Stimulated activated CD4-positive, alpha-beta T cell treated with anti-CD3 and anti-CD28 coated beads, Interleukin-15, amount 100 ng/mL, for 24 hours (primary cell): Measurements from ENCODE around the gene BARX1.
A peak's percentile ranks its signal among the peaks of the same experiment; 100 is the strongest.

Source experiments
- DNase-seq: peaks from one replicate; pipeline ENCODE4 v3.0.0-alpha.2; 2020

Gene BARX1

DNA sequence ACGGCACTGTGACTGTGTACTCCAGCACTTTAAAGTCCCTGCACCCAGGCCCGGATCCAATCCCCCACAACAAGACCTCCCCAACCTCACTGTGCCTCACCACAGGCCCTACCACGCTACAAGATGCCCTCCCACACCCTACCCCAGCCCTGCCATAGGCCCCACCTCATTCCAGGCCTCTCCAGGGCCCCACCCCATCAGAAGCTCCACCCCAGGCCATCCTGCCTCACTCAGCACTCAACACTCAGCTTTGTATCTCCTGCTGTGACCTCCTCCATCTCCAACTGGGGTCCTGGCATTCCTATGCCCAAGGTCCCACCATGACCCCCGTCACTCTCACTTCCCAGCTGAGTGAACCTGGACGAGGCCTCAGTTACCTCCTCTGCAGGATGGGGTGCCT is 38.8 kb downstream of the BARX1 start:
- DNase-seq: no peak

GRCh38 chr9:93911801-93912554 is 43.2 kb downstream of the BARX1 start:
- no peak for DNase-seq

- DNase-seq: no peak
Observed at GRCh38 chr9:93911136-93911745, 43.9 kb downstream of the BARX1 start.

- DNase-seq: no peak
Observed at GRCh38 chr9:93910598-93910997, 44.6 kb downstream of the BARX1 start.

GRCh38 chr9:93910196-93910595 is 45.0 kb downstream of the BARX1 start:
- no peak for DNase-seq

DNA sequence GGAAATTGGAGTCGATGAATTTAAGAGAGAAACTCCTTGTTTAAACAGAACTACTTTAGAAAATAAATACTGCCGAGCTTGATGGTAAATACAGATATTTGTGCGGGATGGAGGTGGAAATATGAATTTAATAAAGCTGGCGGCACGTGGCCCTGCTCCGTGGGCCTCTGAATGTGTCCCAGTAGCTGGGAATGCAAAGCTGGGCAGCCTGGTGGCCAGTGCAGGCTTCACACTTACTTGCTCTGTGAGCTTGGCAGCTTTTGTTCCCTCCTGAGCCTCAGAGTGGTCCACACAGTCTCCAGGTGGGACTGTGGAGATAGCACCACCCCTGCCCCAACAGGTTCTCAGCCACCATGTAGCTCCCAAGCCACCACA is 45.9 kb downstream of the BARX1 start:
- no peak for DNase-seq

DNA sequence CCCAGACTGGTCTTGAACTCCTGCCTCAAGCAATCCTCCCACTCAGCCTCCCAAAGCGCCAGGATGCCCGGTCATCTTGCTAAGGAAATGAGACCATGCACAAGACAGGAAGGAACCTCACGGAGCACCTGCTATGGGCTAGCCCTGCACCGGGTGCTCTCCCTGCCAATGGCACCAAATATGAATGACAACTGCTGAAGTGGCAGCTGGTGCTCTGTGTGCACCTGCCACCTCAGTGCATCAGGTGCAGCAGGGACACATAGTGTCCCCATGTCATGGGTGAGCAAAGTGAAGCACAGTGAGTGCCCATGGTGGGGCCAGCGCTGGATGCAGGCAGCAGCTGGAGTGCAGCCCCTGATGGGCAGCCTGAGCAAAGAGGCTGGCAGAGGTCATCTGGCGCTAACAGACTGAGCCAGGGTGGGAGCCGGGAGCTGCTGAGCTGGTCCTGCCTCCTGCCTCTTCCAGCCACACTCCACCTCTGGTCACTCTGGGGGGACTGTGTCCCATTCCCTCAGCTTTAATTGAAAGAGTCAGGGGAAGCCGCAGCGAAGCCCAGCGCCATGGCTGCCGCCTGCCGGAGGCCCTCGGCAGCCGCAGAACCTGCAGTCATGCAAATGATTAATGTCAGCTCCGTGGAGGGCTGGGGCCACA is 46.4 kb downstream of the BARX1 start:
- peak; percentile 19 for DNase-seq

GRCh38 chr9:93907551-93908199 is 47.5 kb downstream of the BARX1 start:
- no peak for DNase-seq

DNA sequence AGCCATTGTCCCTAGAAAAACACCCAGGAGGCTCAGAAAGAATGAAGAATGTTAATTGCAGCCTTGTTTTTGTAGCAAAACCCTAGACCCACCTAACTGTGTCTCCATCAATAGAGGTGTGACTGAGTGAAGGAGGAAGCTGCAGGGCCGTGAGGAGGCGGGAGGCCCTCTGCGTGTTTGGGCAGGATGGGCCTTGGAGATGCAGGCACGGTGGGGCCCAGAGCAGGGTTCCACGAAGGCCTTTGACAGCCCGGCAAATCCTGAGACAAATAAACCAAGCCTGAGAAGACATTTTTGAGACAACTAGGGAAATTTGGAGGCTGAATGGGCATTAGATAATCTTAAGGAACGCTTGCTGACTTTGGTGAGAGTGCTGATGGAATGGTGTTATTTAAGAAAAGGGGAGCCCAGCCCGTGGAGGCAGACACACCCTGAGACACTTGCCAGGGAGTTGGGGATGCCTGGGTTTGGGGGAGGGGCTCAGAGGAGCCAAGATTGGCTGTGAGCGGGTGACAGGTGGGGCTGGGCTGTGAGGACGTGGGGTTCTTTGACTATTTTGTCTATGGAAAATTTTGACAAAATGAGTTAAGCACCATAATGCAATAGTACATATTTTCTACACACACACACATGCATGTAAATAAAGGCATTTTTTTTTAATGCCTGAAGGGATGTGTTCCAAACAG is 48.8 kb downstream of the BARX1 start:
- no peak for DNase-seq

DNA sequence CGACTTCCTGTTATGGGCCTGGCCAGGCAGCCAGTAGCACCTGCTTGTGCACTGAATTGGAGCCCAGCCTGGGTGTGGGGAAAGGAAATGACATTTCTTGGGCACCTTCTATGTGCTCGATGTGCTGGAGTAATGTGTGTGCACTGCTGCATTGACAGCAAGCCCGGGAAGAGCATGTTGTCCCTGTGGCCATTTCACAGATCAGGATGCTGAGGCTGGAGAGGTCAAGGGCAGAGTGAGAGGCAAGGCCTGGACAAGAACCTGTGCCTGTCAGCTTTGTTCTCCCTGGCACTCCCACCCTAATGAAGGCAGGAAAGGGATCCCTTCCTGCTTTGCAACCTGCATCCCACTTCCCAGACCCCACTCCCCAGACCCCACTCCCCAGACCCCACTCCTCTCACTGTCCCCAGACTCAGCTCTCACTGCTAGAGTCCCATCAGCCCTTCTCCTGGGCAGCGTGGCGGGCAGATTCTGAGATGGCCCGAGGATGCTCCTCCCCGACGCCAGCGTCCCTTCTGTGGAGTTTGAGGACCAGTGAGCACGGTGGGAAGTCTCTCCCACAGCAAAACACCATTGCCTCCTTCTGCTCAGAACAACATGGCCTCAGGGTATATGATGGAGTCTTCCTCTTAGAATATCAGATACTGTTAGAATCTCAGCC is 49.6 kb downstream of the BARX1 start:
- no peak for DNase-seq

- DNase-seq: no peak
Observed at GRCh38 chr9:93904649-93905472, 50.3 kb downstream of the BARX1 start.

- DNase-seq: no peak
Observed at GRCh38 chr9:93903886-93904648, 51.1 kb downstream of the BARX1 start.

DNA sequence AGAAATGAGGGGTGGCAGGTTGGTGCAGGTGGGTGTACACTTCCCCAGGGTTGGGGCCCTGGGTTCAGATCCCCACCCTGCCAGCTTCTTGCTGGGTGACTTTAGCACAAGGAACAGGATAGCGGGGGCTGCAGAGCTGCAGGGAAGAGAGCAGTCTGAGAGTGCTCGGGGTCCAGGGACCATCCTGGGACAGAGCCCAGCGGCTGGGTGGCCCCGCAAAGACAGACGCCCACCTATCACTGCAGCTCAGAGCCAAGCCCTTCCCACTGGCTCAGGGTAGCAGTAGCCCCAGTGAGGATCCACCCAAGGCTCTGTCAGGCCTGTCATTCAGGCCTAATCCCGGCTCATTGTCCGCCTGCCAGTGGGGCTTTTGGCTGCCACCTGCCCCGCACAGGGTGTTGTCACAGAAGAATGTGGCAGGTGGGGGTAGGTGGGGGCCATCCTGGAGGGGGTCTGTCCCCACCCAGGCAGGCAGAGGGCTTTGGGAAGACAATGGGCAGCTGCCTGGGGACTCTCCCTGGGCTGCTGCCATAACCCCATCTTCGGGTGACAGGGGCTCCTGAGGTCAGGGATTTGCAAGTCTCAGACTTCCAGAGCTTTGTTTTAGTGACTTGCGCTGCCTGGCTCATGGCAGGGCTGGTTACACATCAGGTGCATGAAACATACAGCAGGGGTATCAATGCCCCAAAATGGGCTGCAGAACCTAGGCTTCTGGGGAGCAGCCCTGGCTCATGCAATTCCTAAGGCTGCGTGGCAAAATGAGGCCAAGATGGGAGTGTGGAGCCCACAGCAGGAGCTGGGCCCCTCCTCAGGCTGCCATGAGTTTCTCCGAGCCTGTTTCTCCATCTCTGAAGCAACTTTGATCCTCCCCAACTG is 52.1 kb downstream of the BARX1 start:
- no peak for DNase-seq

DNA sequence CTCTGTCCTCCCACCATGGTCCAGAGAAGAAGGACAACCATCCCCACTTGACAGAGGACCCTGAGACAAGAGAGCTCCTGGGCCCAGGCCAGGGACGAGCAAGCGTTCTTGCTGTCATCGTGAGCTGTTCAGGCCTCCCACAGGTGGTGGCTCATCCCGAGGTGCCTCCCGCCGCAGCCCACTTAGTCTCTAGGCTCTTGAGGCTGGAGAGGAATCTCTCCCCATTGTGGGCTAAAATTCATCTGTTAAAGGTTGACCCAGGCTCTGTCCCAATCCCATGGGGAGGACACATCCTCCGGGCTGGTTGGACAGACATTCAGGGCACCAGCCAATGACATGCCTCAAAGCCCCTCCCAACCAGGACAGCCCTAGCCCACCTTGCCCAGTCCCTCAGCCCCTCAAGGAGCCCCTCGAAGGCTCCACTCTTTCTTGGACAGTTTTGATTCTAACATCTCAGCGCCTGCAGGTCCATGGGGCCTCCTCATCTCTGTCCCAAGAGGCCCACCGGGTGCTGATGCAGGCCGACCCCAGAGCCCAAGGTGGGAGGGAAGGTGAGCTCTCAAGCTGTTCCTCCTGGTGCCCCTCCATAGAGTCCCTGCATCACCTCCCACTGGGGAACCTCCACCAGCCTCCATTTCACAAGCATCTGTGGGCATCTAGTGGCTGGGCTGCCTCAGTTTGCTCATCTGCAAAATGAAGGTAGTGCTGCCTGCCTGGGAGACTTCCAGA is 52.9 kb downstream of the BARX1 start:
- no peak for DNase-seq
